Measurements from ENCODE around the gene GRHPR. TPM values are rescaled to one million over a fixed set of nuclear protein-coding genes. Genes with fewer than 3 reads are reported as not detected.
A peak's percentile ranks its signal among the peaks of the same experiment; 100 is the strongest.
"Not testable (repeated sequence)": the region's sequence is repeated elsewhere in the genome, so short reads cannot be mapped to it uniquely, and the experiment has no call there.

Gene GRHPR
- total RNA-seq, 1 experiment from 2014 or later: 80.7 TPM

DNA sequence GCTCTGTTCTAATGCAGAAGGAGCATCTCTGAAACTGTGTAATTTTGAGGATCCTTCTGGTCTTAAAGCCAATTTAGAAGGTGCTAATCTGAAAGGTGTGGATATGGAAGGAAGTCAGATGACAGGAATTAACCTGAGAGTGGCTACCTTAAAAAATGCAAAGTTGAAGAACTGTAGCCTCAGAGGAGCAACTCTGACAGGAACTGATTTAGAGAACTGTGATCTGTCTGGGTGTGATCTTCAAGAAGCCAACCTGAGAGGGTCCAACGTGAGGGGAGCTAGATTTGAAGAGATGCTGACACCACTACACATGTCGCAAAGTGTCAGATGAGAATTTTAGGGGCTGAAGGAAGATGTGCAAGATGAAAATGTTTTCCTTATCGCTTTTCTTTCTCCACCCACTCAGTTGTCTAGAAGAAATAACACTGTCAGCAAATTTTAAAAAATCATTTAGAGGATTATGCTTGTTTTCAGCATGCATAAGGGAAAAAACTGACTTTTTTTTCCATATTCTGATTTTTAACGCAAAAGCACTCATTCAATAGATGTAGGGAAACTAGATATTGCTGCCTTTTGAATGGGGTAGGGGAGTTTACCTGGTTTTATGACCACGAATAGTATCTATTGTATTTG is 55.6 kb downstream of the GRHPR start:
- ATAC-seq; POLR2A ChIA-PET; H3K27ac Mint-ChIP-seq; CTCF ChIA-PET; H3K27me3 Mint-ChIP-seq (ENCODE audit: low read depth); DNase-seq (ENCODE audit: low spot score); H3K4me3 Mint-ChIP-seq: not testable (repeated sequence)
- Mint-ChIP-seq H3K4me1 (peaks cover 18% of the 10 kb centered on the region), H3K36me3 (peaks cover 22% of the 10 kb centered on the region), H3K9me3 (peaks cover 21% of the 10 kb centered on the region)

DNA sequence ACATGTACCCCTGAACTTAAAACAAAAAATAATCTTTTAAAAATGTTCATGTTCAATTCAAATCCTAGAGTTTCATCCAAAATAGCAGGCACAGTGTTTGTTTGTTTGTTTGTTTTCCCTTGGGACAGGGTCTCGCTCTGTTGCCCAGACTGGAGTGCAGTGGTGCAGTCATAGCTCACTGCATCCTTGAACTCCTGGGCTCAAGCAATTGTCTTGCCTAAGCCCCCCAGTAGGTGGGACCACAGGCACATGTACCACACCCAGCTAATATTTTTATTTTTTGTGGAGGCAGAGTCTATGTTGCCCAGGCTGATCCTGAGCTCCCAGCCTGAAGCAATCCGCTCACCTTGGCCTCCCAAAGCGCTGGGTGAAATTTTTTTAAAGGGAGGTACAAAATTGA is 58.3 kb downstream of the GRHPR start:
- Mint-ChIP-seq H3K4me1 (peaks cover 23% of the 10 kb centered on the region), H3K27me3 (ENCODE audit: low read depth) (peaks cover 7% of the 10 kb centered on the region; the same call in 1 of the 2 replicates), H3K27ac (no peak overlapping the region), H3K36me3 (no peaks in the 10 kb centered on the region), H3K9me3 (no peaks in the 10 kb centered on the region), H3K4me3 (no peak overlapping the region)
- POLR2A ChIA-PET: interaction anchor here (1.0 kb wide), 1 partner anchor 15 kb away, joined by 4 read pairs; the partner anchor contains the start of gene ZBTB5
- CTCF ChIA-PET: interaction anchor here (0.7 to 2.7 kb wide), 3 partner anchors 15 to 93 kb away, joined by 3 to 10 read pairs (median 3); no protein-coding TSS in a partner anchor
- DNase-seq (ENCODE audit: low spot score) (no peak), ATAC-seq (no peak)
- peak; percentile 57; the same call in 1 of the 2 replicates for TF ChIP-seq ZNF121 (CRISPR knock-in tag; IDR thresholded peaks at IDR 0.05)
- TF ChIP-seq, protein P1, sequence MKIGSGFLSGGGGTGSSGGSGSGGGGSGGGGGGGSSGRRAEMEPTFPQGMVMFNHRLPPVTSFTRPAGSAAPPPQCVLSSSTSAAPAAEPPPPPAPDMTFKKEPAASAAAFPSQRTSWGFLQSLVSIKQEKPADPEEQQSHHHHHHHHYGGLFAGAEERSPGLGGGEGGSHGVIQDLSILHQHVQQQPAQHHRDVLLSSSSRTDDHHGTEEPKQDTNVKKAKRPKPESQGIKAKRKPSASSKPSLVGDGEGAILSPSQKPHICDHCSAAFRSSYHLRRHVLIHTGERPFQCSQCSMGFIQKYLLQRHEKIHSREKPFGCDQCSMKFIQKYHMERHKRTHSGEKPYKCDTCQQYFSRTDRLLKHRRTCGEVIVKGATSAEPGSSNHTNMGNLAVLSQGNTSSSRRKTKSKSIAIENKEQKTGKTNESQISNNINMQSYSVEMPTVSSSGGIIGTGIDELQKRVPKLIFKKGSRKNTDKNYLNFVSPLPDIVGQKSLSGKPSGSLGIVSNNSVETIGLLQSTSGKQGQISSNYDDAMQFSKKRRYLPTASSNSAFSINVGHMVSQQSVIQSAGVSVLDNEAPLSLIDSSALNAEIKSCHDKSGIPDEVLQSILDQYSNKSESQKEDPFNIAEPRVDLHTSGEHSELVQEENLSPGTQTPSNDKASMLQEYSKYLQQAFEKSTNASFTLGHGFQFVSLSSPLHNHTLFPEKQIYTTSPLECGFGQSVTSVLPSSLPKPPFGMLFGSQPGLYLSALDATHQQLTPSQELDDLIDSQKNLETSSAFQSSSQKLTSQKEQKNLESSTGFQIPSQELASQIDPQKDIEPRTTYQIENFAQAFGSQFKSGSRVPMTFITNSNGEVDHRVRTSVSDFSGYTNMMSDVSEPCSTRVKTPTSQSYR (CRISPR knock-in tag; IDR thresholded peaks at IDR 0.05): no peak

DNA sequence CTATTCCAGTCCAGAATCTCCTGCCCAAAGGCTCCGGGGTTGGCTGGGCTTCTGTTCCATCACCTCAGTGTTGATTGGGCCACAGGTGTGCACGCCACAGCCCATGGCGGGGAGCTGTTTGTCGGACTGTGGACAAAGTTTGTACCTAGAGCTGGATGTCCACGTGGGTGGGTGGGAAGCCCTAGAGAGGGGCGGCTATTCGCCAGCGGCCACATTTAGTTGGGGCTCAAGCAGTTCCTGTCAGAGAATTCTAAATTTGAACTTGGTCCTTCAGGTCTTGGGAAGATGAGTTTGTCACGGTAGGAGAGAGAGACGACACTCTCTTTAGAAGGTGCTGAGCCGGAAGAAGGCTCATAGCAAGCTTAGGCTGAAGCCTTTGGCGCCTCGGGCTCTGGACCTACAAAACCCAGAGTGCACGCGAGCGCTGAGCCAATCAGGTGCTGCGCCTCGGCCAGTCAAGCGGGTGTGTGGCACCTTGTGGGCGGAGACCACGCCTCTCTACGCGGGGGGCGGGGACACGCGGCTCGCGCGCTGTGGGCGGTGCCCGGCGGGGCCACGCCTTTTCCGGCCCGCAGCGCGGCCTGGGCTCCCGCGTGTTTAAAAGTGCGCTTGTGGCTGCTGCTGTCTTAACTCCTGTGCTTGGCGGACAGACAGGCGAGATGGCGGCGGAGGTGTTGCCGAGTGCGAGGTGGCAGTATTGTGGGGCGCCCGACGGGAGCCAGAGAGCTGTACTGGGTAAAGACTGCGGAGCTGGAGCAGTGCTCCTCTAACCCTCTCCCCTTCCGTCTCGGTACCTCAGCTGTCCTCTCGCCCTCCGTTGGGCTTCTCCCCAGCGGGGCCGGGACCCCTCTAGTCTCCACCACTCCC is 63.1 kb downstream of the GRHPR start, which contains the start of gene POLR1E:
Gene POLR1E, plus strand, starts transcription at position 560 of the 867 bp plus-strand sequence. Its CDS starts 100 bp downstream, at position 660.
- H3K27ac Mint-ChIP-seq: peak within 1 kb of the TSS; percentile 94
- peak; percentile 96 for ATAC-seq
- CTCF ChIA-PET: interaction anchor here (0.9 to 1.5 kb wide), 6 partner anchors 20 to 108 kb away, joined by 3 to 6 read pairs (median 4); partner anchors contain the start of gene TOMM5
- peak; percentile 71; the same call in 1 of the 2 replicates for TF ChIP-seq ETV6 (CRISPR knock-in tag; IDR thresholded peaks at IDR 0.05)
- TF ChIP-seq, protein P2, sequence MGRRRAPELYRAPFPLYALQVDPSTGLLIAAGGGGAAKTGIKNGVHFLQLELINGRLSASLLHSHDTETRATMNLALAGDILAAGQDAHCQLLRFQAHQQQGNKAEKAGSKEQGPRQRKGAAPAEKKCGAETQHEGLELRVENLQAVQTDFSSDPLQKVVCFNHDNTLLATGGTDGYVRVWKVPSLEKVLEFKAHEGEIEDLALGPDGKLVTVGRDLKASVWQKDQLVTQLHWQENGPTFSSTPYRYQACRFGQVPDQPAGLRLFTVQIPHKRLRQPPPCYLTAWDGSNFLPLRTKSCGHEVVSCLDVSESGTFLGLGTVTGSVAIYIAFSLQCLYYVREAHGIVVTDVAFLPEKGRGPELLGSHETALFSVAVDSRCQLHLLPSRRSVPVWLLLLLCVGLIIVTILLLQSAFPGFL (CRISPR knock-in tag; IDR thresholded peaks at IDR 0.05; ENCODE audit: borderline replicate concordance): no peak
- 0 out of 2 replicates have a peak, but pooled peaks have one; percentile 9 for TF ChIP-seq ZBTB21 (CRISPR knock-in tag; IDR thresholded peaks at IDR 0.05; ENCODE audit: borderline replicate concordance)
- no peak for TF ChIP-seq ZNF263 (CRISPR knock-in tag; IDR thresholded peaks at IDR 0.05; ENCODE audit: low read depth)
- TF ChIP-seq, protein P3, sequence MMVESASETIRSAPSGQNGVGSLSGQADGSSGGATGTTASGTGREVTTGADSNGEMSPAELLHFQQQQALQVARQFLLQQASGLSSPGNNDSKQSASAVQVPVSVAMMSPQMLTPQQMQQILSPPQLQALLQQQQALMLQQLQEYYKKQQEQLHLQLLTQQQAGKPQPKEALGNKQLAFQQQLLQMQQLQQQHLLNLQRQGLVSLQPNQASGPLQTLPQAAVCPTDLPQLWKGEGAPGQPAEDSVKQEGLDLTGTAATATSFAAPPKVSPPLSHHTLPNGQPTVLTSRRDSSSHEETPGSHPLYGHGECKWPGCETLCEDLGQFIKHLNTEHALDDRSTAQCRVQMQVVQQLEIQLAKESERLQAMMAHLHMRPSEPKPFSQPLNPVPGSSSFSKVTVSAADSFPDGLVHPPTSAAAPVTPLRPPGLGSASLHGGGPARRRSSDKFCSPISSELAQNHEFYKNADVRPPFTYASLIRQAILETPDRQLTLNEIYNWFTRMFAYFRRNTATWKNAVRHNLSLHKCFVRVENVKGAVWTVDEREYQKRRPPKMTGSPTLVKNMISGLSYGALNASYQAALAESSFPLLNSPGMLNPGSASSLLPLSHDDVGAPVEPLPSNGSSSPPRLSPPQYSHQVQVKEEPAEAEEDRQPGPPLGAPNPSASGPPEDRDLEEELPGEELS (CRISPR knock-in tag; IDR thresholded peaks at IDR 0.05): peak; percentile 51; the same call in 1 of the 2 replicates
- TF ChIP-seq, protein P4, sequence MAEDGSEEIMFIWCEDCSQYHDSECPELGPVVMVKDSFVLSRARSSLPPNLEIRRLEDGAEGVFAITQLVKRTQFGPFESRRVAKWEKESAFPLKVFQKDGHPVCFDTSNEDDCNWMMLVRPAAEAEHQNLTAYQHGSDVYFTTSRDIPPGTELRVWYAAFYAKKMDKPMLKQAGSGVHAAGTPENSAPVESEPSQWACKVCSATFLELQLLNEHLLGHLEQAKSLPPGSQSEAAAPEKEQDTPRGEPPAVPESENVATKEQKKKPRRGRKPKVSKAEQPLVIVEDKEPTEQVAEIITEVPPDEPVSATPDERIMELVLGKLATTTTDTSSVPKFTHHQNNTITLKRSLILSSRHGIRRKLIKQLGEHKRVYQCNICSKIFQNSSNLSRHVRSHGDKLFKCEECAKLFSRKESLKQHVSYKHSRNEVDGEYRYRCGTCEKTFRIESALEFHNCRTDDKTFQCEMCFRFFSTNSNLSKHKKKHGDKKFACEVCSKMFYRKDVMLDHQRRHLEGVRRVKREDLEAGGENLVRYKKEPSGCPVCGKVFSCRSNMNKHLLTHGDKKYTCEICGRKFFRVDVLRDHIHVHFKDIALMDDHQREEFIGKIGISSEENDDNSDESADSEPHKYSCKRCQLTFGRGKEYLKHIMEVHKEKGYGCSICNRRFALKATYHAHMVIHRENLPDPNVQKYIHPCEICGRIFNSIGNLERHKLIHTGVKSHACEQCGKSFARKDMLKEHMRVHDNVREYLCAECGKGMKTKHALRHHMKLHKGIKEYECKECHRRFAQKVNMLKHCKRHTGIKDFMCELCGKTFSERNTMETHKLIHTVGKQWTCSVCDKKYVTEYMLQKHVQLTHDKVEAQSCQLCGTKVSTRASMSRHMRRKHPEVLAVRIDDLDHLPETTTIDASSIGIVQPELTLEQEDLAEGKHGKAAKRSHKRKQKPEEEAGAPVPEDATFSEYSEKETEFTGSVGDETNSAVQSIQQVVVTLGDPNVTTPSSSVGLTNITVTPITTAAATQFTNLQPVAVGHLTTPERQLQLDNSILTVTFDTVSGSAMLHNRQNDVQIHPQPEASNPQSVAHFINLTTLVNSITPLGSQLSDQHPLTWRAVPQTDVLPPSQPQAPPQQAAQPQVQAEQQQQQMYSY (CRISPR knock-in tag; IDR thresholded peaks at IDR 0.05): no peak
- TF ChIP-seq, protein P5, sequence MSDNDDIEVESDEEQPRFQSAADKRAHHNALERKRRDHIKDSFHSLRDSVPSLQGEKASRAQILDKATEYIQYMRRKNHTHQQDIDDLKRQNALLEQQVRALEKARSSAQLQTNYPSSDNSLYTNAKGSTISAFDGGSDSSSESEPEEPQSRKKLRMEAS (CRISPR knock-in tag; IDR thresholded peaks at IDR 0.05): peak; percentile 91
- no peak for TF ChIP-seq ZNF219 (CRISPR knock-in tag; IDR thresholded peaks at IDR 0.05; ENCODE audit: borderline replicate concordance)
- TF ChIP-seq FOXK1 (CRISPR knock-in tag; IDR thresholded peaks at IDR 0.05): peak; percentile 78
- TF ChIP-seq TP53 (CRISPR knock-in tag; IDR thresholded peaks at IDR 0.05): no peak
- TF ChIP-seq, protein P6, sequence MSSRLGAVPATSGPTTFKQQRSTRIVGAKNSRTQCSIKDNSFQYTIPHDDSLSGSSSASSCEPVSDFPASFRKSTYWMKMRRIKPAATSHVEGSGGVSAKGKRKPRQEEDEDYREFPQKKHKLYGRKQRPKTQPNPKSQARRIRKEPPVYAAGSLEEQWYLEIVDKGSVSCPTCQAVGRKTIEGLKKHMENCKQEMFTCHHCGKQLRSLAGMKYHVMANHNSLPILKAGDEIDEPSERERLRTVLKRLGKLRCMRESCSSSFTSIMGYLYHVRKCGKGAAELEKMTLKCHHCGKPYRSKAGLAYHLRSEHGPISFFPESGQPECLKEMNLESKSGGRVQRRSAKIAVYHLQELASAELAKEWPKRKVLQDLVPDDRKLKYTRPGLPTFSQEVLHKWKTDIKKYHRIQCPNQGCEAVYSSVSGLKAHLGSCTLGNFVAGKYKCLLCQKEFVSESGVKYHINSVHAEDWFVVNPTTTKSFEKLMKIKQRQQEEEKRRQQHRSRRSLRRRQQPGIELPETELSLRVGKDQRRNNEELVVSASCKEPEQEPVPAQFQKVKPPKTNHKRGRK (CRISPR knock-in tag; IDR thresholded peaks at IDR 0.05; ENCODE audit: borderline replicate concordance): no peak
- 0 out of 2 replicates have a peak, but pooled peaks have one; percentile 13 for TF ChIP-seq MYBL2 (CRISPR knock-in tag; IDR thresholded peaks at IDR 0.05)

More for the DNA sequence above, 63.1 kb downstream of the GRHPR start, which contains the start of gene POLR1E:
- Mint-ChIP-seq H3K9me3 (no peaks in the 10 kb centered on the region), H3K4me3 (peak within 1 kb of the TSS; percentile 93), H3K36me3 (peaks cover 16% of the 10 kb centered on the region), H3K27me3 (ENCODE audit: low read depth) (no peaks in the 10 kb centered on the region), H3K4me1 (peaks cover 25% of the 10 kb centered on the region)
- POLR2A ChIA-PET: interaction anchor here (0.6 to 1.4 kb wide), 4 partner anchors 9 to 140 kb away, joined by 3 to 7 read pairs (median 3); partner anchors contain the start of gene ZBTB5
- peak; percentile 96 for DNase-seq (ENCODE audit: low spot score)

All from WTC11 (cell line).